Melanocyte of skin (primary cell): Measurements from ENCODE around the gene SSC4D. TPM values are rescaled to one million over a fixed set of nuclear protein-coding genes. Genes with fewer than 3 reads are reported as not detected.

Experiments used
- total RNA-seq, 2 donors: library from RNA; depleted of rRNA; stranded (reverse); fragments of >200 nt; gene quantifications; 2 replicates each; pipeline ENCODE4 v1.2.3, GENCODE V29; 2012

The SSC4D gene
- under 1 TPM; 0.33 to 0.69 TPM for total RNA-seq

DNA sequence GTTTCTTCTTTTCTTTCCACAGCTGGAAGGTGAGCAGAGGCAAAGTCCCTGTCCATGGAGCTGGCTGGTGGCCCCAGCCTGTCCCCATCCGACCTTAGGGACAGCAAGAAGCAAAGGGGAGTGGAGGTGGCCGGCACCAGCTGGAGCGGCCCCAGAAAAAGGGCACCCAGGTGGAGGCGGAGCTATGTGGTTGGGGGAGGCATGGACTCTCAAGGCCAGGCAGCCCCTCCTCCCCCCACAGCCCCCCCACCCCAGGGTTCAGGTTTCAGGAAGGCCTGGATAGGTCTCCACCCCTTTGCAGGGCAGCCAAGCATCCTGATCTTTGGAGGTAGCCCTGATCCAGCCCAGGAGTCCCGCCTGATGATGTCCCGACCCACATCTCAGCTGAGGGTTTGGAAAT lies at the start of gene SSC4D:
Gene SSC4D, minus strand, starts transcription at position 161 of the 400 bp plus-strand sequence. CDS start 5,258 bp downstream, outside the sequence.

DNA sequence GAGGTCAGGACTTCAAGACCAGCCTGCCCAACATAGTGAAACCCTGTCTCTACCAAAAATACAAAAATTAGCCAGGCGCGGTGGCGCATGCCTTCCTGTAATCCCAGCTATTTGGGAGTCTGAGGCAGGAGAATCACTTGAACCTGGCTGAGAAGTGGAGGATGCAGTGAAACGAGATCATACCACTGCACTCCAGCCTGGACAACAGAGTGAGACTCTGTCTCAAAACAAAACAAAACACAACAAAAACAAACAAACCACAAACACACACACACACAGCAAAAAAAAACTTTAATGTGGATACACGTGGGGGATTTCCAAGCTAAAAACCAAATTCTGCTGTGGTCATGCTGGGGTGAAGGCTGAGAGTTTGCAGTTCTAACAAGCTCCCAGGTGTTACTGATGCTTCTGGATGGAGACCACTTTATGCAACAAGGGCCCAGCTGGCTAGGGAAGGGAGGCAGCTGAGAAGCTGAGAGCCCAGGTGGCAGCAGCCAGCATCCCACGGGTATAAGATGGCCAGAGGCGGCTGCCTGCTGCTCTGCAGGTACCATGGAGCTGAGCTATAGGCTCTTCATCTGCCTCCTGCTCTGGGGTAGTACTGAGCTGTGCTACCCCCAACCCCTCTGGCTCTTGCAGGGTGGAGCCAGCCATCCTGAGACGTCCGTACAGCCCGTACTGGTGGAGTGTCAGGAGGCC lies 15.1 kb upstream of the SSC4D start, which contains the start of gene ZP3:
Gene ZP3, plus strand, starts transcription at position 538 of the 699 bp plus-strand sequence. Its CDS starts 15 bp downstream, at position 553.

DNA sequence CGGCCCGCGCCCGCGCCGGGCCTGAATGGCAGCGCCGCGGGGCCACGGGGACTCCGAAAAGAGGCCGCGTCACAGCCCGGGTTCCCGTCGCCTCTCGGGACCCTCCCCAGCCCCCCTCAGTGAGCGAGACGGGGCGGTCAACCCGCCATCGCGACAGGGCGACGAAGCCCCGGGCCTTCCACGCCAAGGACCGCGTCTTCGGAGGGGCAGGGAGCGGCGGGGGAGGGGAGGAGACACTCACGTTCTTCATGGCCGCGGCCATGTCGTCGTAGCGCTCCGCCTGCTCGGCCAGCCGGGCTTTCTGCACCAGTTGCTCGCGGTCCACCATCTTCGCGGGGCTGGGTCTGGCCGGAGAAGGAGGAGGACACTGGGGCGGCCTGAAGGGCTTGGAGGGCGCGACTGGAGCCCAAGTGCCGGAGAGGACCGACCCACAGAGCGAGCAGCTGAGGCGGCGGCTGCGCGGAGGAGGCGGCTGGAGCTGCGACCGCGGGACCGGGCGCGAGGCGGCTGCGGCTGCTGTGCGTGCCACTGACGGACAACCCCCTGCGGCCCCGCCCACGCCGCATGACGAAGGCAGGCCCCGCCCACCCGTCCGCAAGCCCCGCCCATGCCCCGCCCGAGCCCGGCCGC lies 50.9 kb downstream of the SSC4D start, which contains the start of gene YWHAG:
Gene YWHAG, minus strand, starts transcription at position 511 of the 630 bp plus-strand sequence. Its CDS starts 183 bp downstream, at position 328.

Other genes with a start within 250 kb of the SSC4D start
- gene SRRM3, start 207.8 kb downstream of the SSC4D start, total RNA-seq, result 1 to 10 TPM in 1 of 2 donors, under 1 TPM in 1; 1.00 to 3.1 TPM
- gene HSPB1, start 107.0 kb downstream of the SSC4D start, total RNA-seq, result 10 to 100 TPM; 67.8 to 76.3 TPM
- gene YWHAG, start 50.7 kb downstream of the SSC4D start, total RNA-seq, result 100 to 1,000 TPM in 1 of 2 donors, 10 to 100 TPM in 1; 98.4 to 144 TPM
- 1 to 10 TPM; 1.3 to 2.8 TPM for gene ZP3, start 15.3 kb upstream of the SSC4D start, total RNA-seq
- gene DTX2, start 52.0 kb upstream of the SSC4D start, total RNA-seq, result 10 to 100 TPM in 1 of 2 donors, 1 to 10 TPM in 1; 9.6 to 10.7 TPM
- gene UPK3B, start 100.9 kb upstream of the SSC4D start, total RNA-seq, result not detected
- gene SPDYE16, start 133.6 kb upstream of the SSC4D start, total RNA-seq, result not detected
- gene POMZP3, start 217.6 kb upstream of the SSC4D start, total RNA-seq, result 1 to 10 TPM; 6.9 to 7.3 TPM